ENCODE data around the gene HPS1.

GRCh38 chr10:98369801-98370200, 76.9 kb downstream of the HPS1 start:
- TF ChIP-seq CTCF (IDR thresholded peaks at IDR 0.05) (no peak), POLR2A (IDR thresholded peaks at IDR 0.05) (no peak)

Measured in esophagus squamous epithelium (tissue), 4 donors.